Bronchial epithelial cell (primary cell): Measurements from ENCODE around the gene NXPH2. TPM values are rescaled to one million over a fixed set of nuclear protein-coding genes. Genes with fewer than 3 reads are reported as not detected.

ENCODE experiments used
- DNase-seq: peaks from one replicate; pipeline ENCODE4 v3.0.0-alpha.2; 2010; ENCODE audit warnings: low read depth
- FAIRE-seq: peaks from 2 replicates; lab custom pipeline; 2011; peaks lifted over from hg19 to GRCh38; lab: Jason Lieb, UNC
- H3K27me3 ChIP-seq: 2 replicates; pipeline ENCODE4 v1.5.1; 2011; ENCODE audit warnings: low read length; ENCODE audit not compliant: control insufficient read depth, insufficient read depth
- H3K36me3 ChIP-seq: 2 replicates; pipeline ENCODE4 v1.5.1; 2011; ENCODE audit warnings: low read length; ENCODE audit not compliant: control insufficient read depth, insufficient read depth
- H3K4me3 ChIP-seq: 2 replicates; pipeline ENCODE4 v1.5.1; 2011; ENCODE audit warnings: mild to moderate bottlenecking, low read depth, low read length, control low read depth
- CTCF ChIP-seq: IDR thresholded peaks from 2 replicates; pipeline ENCODE4 v1.5.1; 2011; ENCODE audit warnings: mild to moderate bottlenecking, moderate library complexity, low read length, control low read depth, inconsistent platforms; ENCODE audit not compliant: insufficient read depth, severe bottlenecking
- total RNA-seq: library from RNA; depleted of rRNA; stranded (reverse); fragments of >200 nt; gene quantifications from 2 replicates; pipeline ENCODE4 v1.2.1, GENCODE V29; 2014

The NXPH2 gene
- total RNA-seq, 1 donor from 2014 or later, result not detected

- TF ChIP-seq CTCF, result no peak
- Histone ChIP-seq H3K36me3 (no peaks in the 10 kb centered on the region), H3K27me3 (no peaks in the 10 kb centered on the region), H3K4me3 (no peak overlapping the region)
- FAIRE-seq (no peak), DNase-seq (no peak)
These were observed 19.5 kb downstream of the NXPH2 start for GRCh38 chr2:138760676-138761075.

GRCh38 chr2:138757384-138757783, 22.8 kb downstream of the NXPH2 start:
- DNase-seq (peak; percentile 69), FAIRE-seq (no peak)
- no peak overlapping the region for H3K4me3 ChIP-seq
- H3K27me3 ChIP-seq, result no peaks in the 10 kb centered on the region
- no peaks in the 10 kb centered on the region for H3K36me3 ChIP-seq
- no peak for TF ChIP-seq CTCF

GRCh38 chr2:138752197-138752956, 27.8 kb downstream of the NXPH2 start:
- FAIRE-seq (no peak), DNase-seq (peak; percentile 68)
- H3K36me3 ChIP-seq, result no peaks in the 10 kb centered on the region
- no peaks in the 10 kb centered on the region for H3K27me3 ChIP-seq
- TF ChIP-seq CTCF, result no peak
- no peak overlapping the region for H3K4me3 ChIP-seq

GRCh38 chr2:138744713-138745112, 35.5 kb downstream of the NXPH2 start:
- Histone ChIP-seq H3K36me3 (no peaks in the 10 kb centered on the region), H3K27me3 (no peaks in the 10 kb centered on the region), H3K4me3 (no peak overlapping the region)
- FAIRE-seq (no peak), DNase-seq (no peak)
- no peak for TF ChIP-seq CTCF

GRCh38 chr2:138742441-138743057, 37.6 kb downstream of the NXPH2 start:
- Histone ChIP-seq H3K27me3 (no peaks in the 10 kb centered on the region), H3K36me3 (no peaks in the 10 kb centered on the region), H3K4me3 (no peak overlapping the region)
- FAIRE-seq (no peak), DNase-seq (no peak)
- no peak for TF ChIP-seq CTCF
